ENCODE results near the gene ARHGEF18. TPM values are rescaled to one million over a fixed set of nuclear protein-coding genes. Genes with fewer than 3 reads are reported as not detected.
A peak's percentile ranks its signal among the peaks of the same experiment; 100 is the strongest.

The ARHGEF18 gene
- total RNA-seq = 100 to 1,000 TPM in 1 of 6 donors, 10 to 100 TPM in 5; 56.1 to 106 (median 66.0) TPM

- WGBS, 2 donors = 58 to 60% methylated on average over 6 to 13 of the region's 13 CpGs
- ATAC-seq (ENCODE audit: low FRiP score in 2 of 2) (peak; percentile 74 to 87), DNase-seq (peak; percentile 45 to 73)
- peaks cover 0 to 19% (median 5%) of the 10 kb centered on the region in 4 donors for H3K4me1 ChIP-seq
- peaks cover 0 to 7% (median 2%) of the 10 kb centered on the region in 4 donors for H3K9me3 ChIP-seq
- H3K4me3 ChIP-seq = peak within 1 kb of the TSS in 3 of 4 donors; percentile 17 to 40 (median 33)
- TF ChIP-seq POLR2A (IDR thresholded peaks at IDR 0.05) (no peak), POLR2AphosphoS5 (IDR thresholded peaks at IDR 0.05) (peak in 1 of 2 donors; percentile 10), EP300 (IDR thresholded peaks at IDR 0.05) (no peak)
- TF ChIP-seq, protein P1, sequence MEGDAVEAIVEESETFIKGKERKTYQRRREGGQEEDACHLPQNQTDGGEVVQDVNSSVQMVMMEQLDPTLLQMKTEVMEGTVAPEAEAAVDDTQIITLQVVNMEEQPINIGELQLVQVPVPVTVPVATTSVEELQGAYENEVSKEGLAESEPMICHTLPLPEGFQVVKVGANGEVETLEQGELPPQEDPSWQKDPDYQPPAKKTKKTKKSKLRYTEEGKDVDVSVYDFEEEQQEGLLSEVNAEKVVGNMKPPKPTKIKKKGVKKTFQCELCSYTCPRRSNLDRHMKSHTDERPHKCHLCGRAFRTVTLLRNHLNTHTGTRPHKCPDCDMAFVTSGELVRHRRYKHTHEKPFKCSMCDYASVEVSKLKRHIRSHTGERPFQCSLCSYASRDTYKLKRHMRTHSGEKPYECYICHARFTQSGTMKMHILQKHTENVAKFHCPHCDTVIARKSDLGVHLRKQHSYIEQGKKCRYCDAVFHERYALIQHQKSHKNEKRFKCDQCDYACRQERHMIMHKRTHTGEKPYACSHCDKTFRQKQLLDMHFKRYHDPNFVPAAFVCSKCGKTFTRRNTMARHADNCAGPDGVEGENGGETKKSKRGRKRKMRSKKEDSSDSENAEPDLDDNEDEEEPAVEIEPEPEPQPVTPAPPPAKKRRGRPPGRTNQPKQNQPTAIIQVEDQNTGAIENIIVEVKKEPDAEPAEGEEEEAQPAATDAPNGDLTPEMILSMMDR (IDR thresholded peaks at IDR 0.05) = no peak
- H3K27ac ChIP-seq = peak within 1 kb of the TSS; percentile 10 to 72 (median 48)
- no peaks in the 10 kb centered on the region for H3K36me3 ChIP-seq
- H3K27me3 ChIP-seq = no peaks in the 10 kb centered on the region
Observed at GRCh38 chr19:7348587-7349230, at the start of gene ARHGEF18. ARHGEF18 (plus strand) TSS chr19:7348937; CDS start chr19:7362891, 13,954 bp downstream.

DNA sequence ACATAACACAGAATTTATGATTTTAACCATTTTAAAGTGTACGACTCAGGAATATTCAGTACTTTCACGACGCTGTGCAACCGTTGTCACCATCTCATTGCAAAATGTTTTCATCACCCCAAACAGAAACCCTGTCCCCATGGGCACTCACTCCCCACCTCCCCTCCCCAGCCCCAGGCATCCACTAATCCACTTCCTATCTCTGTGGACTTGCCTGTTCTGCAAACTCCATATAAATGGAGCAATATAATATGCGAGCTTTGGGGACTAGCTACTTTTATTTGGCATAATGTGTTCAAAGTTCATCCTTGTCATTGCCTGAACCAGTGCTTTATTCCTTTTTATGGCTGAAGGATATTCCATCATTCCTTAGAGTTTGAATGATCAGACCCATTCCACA lies 47.2 kb upstream of the ARHGEF18 start:
- Histone ChIP-seq H3K27me3 (no peaks in the 10 kb centered on the region), H3K9me3 (no peaks in the 10 kb centered on the region), H3K4me1 (no peaks in the 10 kb centered on the region), H3K27ac (no peak overlapping the region), H3K4me3 (no peak overlapping the region), H3K36me3 (no peaks in the 10 kb centered on the region)
- no peak for TF ChIP-seq POLR2AphosphoS5 (IDR thresholded peaks at IDR 0.05)
- TF ChIP-seq POLR2A (IDR thresholded peaks at IDR 0.05) = no peak
- TF ChIP-seq, protein P1 (IDR thresholded peaks at IDR 0.05) = no peak
- no peak for TF ChIP-seq EP300 (IDR thresholded peaks at IDR 0.05)
- DNase-seq (no peak), ATAC-seq (ENCODE audit: low FRiP score in 2 of 2) (no peak)
- WGBS, 2 donors = 63 to 80% methylated on average over 5 of the region's 5 CpGs

- Histone ChIP-seq H3K27me3 (no peaks in the 10 kb centered on the region), H3K9me3 (no peaks in the 10 kb centered on the region), H3K36me3 (no peaks in the 10 kb centered on the region), H3K4me1 (no peaks in the 10 kb centered on the region), H3K27ac (no peak overlapping the region), H3K4me3 (no peak overlapping the region)
- 70 to 73% methylated on average over 4 of the region's 4 CpGs for WGBS, 2 donors
- DNase-seq (no peak), ATAC-seq (ENCODE audit: low FRiP score in 2 of 2) (no peak)
- TF ChIP-seq, protein P1 (IDR thresholded peaks at IDR 0.05) = no peak
- TF ChIP-seq EP300 (IDR thresholded peaks at IDR 0.05) (no peak), POLR2AphosphoS5 (IDR thresholded peaks at IDR 0.05) (no peak), POLR2A (IDR thresholded peaks at IDR 0.05) (no peak)
Observed at GRCh38 chr19:7303470-7303869, 45.3 kb upstream of the ARHGEF18 start.

DNA sequence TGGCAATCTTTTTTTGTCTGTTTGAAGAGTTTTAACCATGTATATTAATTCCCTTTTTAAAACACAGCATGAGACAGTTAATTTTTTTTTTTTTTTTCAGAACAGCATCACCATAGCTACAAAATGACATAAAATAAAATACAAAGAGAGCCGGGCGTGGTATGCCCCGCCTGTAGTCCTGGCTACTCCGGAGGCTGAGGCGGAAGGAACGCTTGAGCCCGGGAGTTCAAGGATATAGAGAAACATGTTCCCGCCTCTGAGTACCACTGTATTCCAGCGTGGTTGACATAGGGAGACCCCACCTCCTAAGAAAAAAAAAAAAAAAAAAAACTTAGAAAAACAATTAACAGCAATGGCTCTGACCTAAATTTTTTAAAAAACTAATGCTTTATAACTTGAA lies 44.5 kb upstream of the ARHGEF18 start:
- Histone ChIP-seq H3K27me3 (no peaks in the 10 kb centered on the region), H3K4me3 (no peak overlapping the region), H3K27ac (no peak overlapping the region), H3K9me3 (no peaks in the 10 kb centered on the region), H3K36me3 (no peaks in the 10 kb centered on the region), H3K4me1 (no peaks in the 10 kb centered on the region)
- 50 to 62% methylated on average over 9 of the region's 9 CpGs for WGBS, 2 donors
- TF ChIP-seq EP300 (IDR thresholded peaks at IDR 0.05) = no peak
- TF ChIP-seq, protein P1 (IDR thresholded peaks at IDR 0.05) = no peak
- no peak for TF ChIP-seq POLR2AphosphoS5 (IDR thresholded peaks at IDR 0.05)
- no peak for TF ChIP-seq POLR2A (IDR thresholded peaks at IDR 0.05)
- ATAC-seq (ENCODE audit: low FRiP score in 2 of 2) = no peak
- DNase-seq = no peak

Data from upper lobe of left lung (tissue), 6 donors.